NCI-H1436 (cell line): ENCODE results near the gene PLOD1.

Experiments
- DNase-seq: peaks from one replicate; lab custom pipeline; 2025; lab: John Stamatoyannopoulos, UW

The PLOD1 gene

DNA sequence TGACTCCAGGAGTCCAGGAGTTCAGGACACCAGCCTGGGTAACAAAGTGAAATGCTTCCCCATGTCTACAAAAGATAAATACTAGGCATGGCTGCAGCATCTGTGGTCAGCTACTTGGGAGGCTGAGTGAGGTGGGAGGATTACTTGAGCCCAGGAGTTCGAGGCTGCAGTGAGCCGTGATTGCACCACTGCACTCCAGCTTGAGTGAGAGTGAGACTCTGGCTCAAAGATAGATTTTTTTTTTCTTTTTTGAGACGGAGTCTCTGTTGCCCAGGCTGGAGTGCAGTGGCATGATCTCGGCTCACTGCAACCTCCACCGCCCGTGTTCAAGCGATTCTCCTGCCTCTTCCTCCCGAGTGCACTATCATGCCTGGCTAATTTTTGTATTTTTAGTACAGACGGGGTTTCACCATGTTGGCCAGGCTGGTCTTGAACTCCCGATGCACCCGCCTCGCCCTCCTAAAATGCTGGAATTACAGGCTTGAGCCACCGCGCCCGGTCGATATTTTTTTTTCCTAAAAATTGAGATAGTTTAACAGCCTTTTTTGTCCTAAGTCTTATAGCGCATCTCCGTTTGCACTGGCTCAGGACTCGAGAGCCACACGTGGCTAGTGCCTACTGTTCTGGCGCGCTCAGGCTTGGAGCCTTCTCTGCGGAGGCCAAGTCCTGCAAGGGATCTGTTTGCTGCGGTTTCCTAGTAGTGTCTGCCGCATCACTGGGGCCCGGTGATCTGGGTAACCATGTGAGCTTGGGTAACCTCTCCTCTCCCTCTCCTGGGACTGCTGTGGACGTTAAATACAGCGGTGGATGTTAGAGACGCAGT, 44.7 kb downstream of the PLOD1 start:
- DNase-seq, result peak; percentile 27

DNA sequence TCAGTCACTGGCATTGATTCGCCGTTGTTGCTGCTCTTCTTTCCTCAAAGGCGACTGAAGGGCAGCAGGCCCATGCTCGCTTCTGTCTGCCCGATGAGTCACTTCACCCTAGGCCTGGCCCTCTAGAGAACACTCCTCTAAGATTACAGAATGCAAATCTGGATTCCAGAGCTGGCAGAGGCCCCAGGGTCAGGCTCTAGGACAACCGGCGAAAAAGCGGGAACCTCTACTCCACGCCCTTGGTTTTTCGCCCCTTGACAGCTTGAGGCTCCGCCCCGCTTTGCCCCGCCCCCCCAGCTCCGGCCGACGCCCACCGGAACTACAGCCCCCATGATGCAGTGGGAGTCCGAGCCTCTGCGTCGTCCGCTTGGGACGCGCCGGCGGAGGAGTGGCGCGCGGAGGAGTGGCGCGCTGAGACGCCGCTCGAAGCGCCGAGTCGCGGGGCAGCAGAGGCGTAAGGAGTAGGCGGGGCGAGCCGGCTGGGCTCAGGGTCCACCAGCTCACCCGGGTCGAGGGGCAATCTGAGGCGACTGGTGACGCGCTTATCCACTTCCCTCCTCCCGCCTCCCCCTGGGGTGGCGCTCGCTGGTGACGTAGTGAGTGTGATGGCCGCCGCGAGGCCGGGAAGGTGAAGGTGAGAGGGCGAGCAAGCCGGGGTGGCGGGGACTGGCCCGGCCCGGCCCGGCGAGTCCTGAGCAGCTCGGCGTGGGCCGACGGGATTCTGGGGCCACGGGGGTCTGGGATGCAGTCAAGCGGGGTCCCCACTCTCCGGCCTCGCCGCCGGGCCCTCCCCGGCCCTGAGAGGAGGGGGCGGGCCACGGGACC, 45.5 kb downstream of the PLOD1 start, which contains the start of gene MFN2:
TSS of gene MFN2 (plus strand) at position 594 of the 825 bp plus-strand sequence. CDS start 8,725 bp downstream, outside the sequence.
- DNase-seq, result peak; percentile 99

DNA sequence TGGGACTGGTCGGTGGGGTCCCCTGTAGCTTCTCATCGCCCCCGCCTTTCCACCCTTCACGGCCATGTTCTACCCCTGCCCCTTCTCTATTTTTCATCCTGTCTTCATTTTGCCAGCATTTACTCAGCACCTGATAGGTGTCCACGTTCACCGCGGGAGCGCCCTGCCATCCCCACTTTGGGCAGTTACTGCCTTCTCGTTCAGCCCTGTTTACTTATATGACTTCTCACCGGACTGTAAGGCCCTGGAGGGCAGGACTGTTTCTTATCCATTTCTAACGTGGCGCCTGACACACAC, 46.1 kb downstream of the PLOD1 start:
- DNase-seq, result no peak

DNA sequence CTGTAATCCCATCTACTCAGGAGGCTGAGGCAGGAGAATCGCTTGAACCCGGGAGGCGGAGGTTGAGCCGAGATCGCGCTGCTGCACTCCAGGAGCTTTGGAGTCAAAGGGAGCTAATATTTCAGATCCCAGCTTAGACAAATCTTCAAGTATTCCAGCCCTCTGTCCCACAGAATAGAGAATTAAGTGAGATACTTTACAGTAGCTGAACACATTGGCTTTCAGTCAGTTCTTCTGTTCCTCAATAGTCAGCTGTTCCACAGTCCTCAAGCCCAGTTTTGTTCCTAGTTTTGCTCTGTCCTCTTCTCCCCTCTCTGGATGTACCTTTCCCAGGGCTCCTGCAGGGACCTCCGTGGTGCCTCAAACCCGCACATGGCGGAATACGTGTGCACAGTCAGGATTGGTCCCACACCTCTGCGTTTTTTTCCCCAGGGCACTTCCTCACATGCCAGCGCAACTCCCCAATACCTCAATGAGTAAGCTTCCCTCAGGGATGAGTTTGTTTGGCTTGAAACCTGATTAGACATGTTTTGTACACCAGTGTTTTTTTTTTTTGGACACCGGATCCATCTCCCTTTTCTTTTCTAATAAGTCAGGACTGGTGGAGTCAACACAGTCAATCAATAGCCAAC, 47.0 kb downstream of the PLOD1 start:
- DNase-seq, result no peak

DNA sequence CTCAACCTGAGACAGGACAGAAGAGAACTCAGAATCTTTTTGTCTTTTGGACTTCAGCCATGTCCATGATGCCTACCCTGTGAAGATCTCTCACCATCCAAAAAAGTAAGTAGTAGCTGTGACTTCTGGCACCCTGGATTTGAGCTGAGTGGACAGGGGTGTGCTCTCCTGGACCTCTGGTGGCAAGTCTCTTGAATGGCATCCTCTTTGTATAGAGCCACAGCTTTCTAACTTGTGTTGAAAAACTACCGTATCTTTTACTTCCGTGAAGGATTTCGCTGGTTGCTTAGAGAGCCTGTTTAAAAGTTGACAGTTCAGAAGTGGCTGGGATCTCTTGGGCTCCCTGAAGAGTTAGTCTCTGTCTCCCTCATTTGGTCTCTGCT, 47.5 kb downstream of the PLOD1 start:
- no peak for DNase-seq

DNA sequence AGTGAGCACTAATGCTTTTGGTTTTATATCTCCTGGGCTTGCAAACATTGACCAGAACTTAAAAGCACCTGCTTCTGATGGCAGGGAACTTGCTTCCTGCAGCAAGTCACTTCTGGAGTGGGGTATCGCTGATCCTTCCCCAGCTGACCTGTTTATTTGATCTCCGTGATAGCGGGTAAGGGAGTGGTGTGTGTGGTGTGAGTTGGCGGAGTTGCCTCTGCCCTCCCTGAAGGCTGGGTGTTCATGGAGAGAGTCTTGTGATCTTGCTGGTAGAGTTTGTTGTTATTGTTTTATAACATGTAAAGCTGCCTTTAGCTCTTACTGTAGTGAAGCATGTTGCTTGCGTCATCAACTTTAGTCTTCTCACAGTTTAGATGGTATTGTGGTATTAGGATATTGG, 49.6 kb downstream of the PLOD1 start:
- DNase-seq, result no peak

DNA sequence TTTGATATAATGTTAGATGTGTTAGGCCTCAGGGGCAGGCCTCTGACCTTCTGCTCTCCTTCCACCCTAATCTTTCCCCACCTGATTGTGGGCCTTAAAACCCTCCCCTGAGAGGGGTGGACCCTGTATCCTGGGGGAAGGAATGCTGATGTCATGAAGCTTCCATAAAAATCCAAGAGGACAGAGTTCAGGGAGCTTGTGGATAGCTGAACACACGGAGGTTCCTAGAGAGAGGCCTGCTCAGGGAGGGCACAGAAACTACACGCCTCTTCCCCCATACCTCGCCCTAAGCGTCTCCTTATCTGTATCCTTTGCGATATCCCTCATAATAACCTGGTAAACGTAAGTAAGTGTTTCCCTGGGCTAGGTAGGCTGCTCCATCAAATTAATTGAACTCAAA, 50.1 kb downstream of the PLOD1 start:
- DNase-seq, result no peak

DNA sequence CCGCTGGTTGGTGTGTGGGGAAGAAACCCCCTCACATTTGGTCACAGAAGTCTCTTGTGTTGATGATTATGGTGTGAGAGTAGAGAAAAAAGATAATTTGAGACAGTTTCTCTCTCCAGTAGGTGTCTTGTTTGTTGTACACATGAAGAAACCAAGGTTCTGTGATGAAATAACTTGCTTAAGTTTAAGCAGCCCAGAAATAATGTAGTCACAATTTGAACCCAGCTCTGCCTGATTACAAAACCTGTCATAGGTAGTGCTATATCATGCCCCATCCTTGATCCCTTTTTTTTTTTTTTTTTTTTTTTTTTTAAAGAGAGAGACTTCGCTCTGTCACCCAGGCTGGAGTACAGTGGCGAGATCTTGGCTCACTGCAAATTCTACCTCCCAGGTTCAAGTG, 50.7 kb downstream of the PLOD1 start:
- DNase-seq, result no peak

DNA sequence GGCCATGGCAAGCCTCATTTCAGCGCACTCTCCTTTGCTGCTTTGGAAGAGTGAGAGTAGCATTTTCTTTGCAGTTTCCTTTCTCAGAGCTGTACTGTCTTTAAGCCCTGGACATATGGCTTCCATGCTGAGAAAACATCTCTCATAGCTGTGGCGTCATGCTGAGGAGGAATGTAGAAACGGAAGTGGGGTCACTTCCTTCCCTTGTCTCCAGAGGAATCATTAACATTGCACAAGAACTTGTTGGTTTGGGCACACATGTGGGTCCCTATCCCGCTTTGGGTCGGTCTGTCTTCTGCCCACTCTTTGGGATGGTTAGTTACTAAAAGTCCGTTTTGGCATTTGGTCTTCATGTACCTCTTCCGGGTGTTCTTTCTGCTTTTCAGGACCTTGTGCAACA, 51.3 kb downstream of the PLOD1 start:
- no peak for DNase-seq

DNA sequence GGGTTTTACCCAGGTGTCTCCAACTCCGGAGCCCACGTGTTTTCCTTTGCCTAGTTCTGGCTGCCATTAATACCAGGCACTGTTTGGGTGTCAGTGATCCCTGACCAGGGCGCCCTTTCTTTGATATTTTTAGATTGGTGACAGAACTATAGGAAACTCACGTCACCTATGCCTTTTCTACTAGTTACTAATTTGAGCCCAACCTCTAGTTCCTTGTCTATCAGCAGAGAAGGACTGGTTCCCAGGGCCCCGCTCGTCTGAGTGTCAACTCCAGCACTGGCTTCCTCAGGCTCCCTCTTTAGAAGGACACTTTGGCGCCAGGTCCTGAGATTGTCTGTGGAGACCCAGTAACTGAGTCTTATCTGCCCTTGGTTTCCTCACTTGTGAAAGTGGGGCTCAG, 55.2 kb downstream of the PLOD1 start:
- no peak for DNase-seq

DNA sequence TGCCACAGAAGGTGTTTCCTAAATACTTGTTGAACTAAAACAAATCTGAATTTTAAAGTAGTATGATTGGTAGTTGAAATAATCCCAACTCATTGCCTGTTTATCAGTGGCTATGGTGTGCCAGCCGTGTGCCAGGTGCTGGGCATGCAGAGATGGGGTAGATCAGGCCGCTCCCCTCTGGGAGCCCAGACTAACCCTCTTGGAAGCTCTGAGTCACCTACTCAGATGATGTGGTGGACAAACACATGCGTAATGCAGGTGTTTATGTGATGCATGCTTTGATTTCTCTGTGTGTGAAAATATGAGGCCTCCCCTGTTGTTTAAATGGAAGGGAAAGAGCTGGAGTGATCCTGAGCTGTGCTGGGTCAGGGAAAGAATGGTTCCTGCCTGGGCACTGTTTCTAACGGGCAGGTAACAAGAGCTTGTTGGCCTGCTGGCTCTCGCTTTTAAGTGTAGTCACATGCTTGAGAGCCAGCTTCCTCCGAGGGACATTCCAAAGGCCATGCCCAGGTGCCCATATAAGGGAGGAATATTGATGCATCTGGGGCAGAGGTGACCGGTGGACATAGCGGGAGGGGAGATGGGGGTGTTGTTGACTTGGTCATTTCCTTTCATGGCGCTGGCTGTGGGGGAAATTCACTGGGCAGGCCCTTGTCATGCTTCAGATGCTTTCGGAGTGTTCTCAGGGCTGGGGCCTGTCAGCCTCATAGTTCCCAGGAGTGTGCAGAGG, 56.0 kb downstream of the PLOD1 start:
- DNase-seq, result no peak

DNA sequence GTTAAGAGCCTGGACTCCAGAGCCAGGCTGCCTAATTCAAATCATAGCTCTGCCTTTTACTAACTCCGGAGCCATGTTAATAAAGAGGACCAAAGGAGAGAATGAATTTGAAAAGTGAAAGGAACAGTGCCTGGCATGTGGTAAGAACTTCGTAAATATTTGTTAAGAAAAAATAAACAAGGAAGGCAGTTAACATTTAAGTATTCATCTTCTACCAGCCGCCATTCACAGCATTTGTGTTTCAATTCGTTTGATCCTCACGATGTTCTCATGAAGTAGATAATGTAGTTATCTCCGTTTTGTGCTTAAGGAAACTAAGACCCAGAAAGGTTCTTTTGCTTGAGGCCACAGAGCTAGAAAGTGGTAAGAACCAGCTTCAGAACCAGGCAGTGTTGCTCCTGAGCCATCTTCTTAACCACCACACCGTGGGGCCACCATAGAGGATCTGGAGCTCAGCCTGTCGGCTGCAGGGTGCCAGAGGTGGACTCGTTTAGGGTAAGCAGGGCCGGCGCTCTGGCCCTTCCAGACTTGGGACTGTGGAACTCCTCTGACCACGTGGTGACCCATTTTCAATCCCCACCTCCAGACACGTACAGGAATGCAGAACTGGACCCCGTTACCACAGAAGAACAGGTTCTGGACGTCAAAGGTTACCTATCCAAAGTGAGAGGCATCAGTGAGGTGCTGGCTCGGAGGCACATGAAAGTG, 57.6 kb downstream of the PLOD1 start:
- no peak for DNase-seq

DNA sequence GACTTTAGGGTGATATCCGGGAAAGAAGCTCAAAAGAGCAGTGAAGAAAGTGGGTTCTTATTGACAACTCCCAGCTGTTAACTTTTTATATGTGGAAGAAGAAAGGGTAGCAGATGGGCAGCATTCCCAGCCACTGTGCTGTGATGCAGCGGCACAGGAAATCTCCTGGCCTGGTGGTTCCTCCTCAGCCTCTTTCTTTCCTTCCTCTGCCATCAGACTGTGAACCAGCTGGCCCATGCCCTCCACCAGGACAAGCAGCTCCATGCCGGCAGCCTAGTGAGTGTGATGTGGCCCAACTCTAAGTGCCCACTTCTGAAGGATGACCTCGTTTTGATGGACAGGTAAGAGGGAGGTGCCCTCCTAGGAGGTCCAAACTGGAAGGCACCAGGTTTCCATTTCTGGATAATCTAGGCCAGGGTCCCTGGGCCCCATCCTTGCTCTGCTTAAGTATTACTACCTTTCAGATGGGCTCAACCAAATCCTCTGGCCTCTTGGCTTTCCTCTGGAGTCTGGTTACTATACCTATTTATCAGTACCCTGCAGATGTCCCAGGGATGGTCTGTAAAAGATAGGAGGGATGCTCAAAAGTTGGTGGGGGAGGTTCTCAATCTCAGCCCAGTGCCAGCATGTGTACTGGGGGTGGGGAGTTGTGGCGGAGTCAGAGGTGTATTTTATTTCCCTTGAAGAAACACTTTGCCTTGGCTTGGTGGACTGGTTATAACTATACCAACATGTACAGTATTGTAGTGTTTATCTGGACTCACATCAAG, 62.7 kb downstream of the PLOD1 start:
- DNase-seq, result no peak

DNA sequence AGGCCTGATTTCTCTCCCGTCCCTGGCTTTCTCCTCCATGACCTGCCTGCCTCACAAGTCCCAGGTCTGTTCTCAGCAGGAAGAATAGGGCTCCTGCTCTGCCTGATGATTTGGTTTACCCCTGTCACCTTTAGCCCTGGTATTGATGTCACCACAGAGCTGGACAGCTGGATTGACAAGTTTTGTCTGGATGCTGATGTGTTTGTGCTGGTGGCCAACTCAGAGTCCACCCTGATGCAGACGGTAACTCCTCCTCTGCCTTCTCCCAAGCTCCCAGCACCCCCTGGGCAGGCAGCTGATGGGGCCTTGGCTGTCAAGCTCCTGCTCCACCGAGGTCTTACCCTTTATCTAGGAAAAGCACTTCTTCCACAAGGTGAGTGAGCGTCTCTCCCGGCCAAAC, 64.1 kb downstream of the PLOD1 start:
- no peak for DNase-seq

DNA sequence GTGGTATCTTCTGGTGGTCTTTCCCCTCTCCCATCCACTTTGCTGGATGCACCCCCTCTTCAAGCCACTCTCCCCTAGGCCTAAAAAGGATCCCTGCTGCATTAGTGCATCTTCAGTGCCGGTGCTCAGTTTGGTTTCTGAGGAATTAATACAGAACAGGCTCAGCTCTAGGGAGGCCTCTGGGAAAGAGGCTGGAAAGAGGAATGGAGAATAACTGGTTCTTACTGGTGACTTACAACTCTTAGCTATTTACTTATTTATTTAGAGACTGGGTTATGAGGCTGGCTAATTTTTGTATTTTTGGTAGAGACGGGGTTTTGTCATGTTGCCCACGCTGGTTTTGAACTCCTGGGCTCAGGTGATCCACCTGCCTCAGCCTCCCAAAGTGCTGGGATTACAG, 64.7 kb downstream of the PLOD1 start:
- DNase-seq, result no peak

DNA sequence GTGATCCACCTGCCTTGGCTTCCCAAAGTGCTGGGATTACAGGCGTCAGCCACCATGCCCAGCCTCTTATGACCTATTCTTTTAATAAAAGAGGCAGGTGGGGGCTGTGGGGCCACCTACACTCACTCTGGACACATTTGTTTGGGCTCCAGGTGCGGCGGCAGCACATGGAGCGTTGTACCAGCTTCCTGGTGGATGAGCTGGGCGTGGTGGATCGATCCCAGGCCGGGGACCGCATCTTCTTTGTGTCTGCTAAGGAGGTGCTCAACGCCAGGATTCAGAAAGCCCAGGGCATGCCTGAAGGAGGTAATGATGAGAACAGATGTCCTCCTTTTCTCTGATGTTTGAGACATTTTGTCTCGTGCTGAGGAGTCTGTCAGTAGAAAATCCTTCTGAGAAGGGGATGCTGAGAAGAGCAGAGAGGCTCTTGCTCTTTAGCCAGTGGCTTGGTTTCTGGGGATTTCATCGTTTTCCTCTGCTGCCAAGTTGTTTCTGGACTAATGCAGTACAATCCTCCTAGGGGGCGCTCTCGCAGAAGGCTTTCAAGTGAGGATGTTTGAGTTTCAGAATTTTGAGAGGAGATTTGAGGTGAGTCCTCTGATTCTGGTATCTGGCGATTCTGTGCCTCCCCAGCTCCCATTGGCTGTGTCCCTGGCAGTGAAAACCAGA, 66.9 kb downstream of the PLOD1 start:
- DNase-seq, result no peak

DNA sequence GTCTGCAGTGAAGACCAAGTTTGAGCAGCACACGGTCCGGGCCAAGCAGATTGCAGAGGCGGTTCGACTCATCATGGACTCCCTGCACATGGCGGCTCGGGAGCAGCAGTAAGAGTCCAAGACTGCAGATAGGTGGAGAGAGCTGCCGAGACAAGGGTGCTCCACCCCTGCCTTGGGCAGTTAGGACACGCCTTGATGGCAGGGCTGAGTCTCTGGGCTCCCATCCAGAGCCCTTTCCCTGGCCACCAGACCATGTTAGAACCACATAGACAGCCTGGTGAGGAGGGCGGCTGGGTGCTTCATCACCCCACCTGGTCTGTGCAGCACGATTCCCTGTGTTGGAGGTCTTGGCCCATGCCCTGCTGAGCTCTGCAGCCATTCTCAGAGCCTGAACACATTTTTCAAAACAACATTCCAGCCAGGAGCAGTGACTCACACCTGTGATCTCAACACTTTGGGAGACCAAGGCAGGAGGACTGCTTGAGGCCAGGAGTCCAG, 67.5 kb downstream of the PLOD1 start:
- no peak for DNase-seq

DNA sequence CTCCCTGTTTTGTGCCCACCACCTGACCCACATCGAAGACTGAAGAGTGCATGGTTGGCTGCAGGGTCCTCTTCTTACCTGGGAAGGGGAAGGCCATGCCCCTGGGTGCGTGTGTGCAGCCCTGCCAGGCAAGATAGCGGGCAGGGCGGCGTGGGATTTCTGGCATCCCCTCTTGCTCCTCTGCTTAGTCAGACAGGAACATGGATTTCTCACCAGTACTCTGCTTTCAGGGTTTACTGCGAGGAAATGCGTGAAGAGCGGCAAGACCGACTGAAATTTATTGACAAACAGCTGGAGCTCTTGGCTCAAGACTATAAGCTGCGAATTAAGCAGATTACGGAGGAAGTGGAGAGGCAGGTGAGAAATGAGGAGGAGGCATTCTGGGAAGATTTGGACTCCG, 69.2 kb downstream of the PLOD1 start:
- no peak for DNase-seq

DNA sequence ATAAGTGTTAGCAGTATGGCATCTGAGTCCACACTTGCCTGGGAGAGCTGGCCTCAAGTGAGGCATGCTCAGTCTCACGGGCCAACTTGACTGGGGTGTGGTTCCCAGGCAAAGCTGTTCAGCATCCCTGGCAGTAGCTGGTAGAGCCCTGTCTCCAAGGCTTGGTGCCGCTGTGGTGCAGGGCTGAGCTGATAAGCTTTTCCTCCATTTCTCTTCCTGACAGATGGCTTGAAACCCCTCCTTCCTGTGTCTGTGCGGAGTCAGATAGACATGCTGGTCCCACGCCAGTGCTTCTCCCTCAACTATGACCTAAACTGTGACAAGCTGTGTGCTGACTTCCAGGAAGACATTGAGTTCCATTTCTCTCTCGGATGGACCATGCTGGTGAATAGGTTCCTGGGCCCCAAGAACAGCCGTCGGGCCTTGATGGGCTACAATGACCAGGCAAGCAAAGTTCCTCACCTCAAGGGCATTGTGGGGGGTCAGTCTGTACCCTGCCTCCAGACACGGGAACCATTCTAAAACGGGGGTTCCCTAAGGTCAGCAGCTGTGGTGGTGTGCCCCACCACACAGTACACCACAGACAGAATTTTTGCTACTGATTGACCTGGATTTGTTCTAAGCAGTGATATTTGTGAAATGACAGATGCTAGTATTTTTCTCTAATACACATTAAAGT, 71.1 kb downstream of the PLOD1 start:
- no peak for DNase-seq
